Ovary (tissue), 3 donors: ENCODE measurements around the gene NELFCD.

ENCODE experiments used
- CTCF ChIP-seq, 3 donors: fragments of 450-650 bp in 2 of 3; fragments of 200-600 bp in 1 of 3; IDR thresholded peaks; one replicate each; pipeline versions ENCODE4 v1.5.1 to v1.8.0; 2016 to 2022; ENCODE audit warnings: antibody characterized with exemption in 3 of 3, mild to moderate bottlenecking in 1 of 3
- EP300 ChIP-seq: sonication (generic); formaldehyde crosslinking; IDR thresholded peaks from one replicate; pipeline ENCODE4 v1.6.1; 2017; ENCODE audit warnings: antibody characterized with exemption
- POLR2A ChIP-seq: fragments of 450-650 bp; IDR thresholded peaks from one replicate; pipeline ENCODE4 v1.6.1; 2017; ENCODE audit warnings: antibody characterized with exemption, mild to moderate bottlenecking, moderate library complexity
- donor health status: DM: no; HTN: no; CAD: no.

GRCh38 chr20:59040667-59041066 lies 59.6 kb downstream of the NELFCD start:
- TF ChIP-seq CTCF (IDR thresholded peaks at IDR 0.05) (no peak), POLR2A (no peak), EP300 (no peak)
